22Rv1 (cell line): ENCODE data around the gene STEAP1B.

Experiments
- CTCF ChIP-seq: fragments of 450-650 bp; IDR thresholded peaks from 2 replicates; pipeline ENCODE4 v1.5.1; 2017; ENCODE audit warnings: mild to moderate bottlenecking
- ZFX ChIP-seq: fragments of 450-650 bp; IDR thresholded peaks from 2 replicates; pipeline ENCODE4 v1.6.1; 2017; ENCODE audit warnings: antibody characterized with exemption, borderline replicate concordance

- TF ChIP-seq CTCF: no peak
- TF ChIP-seq ZFX: no peak
Measured at GRCh38 chr7:22425361-22425760, 74.6 kb downstream of the STEAP1B start.
